K562 (cell line): ENCODE results near the gene PDE1C. TPM values are rescaled to one million over a fixed set of nuclear protein-coding genes. Genes with fewer than 3 reads are reported as not detected.
A peak's percentile ranks its signal among the peaks of the same experiment; 100 is the strongest.

Source experiments
- ATAC-seq: fragments of 200-7000 bp; cut with Tn5 transposase; 3 replicates; pipeline ENCODE4 v1.9.1; 2020; ENCODE audit warnings: moderate library complexity
- BruUV-seq: library from RNA; stranded (reverse); fragments of 400-500 nt; replicated peaks from 2 replicates; lab custom pipeline; 2021; lab: Mats Ljungman, UMichigan
- CTCF ChIA-PET: fragments of 300-600 bp; formaldehyde crosslinking; extraction: SDS; loops from one replicate; lab custom pipeline; 2021; ENCODE audit warnings: low intra/inter-chr PET ratio; lab: Yijun Ruan, JAX
- POLR2A ChIA-PET: fragments of 300-600, 350-650 bp; sonication (Branson Sonifier 250); formaldehyde crosslinking; extraction: SDS; loops from one replicate; lab custom pipeline; 2021; ENCODE audit warnings: antibody characterized with exemption, inconsistent platforms; lab: Yijun Ruan, JAX
- DNase-seq, 4 experiments: peaks; one replicate each; pipeline versions ENCODE4 v3.0.0 to v3.0.0-alpha.2; 2011 to 2018; ENCODE audit warnings: low spot score in 3 of 4, mixed read lengths in 3 of 4; ENCODE audit errors: extremely low read depth in 1 of 4
- FAIRE-seq: peaks from 2 replicates; lab custom pipeline; 2011; peaks lifted over from hg19 to GRCh38; lab: Jason Lieb, UNC
- H2AFZ ChIP-seq: 2 replicates; pipeline ENCODE4 v1.6.0; 2011; ENCODE audit warnings: low read depth, low read length, control low read depth, inconsistent platforms
- H3K27ac ChIP-seq: fragments of 200-600 bp; 3 replicates; pipeline ENCODE4 v1.8.0; 2011; ENCODE audit warnings: low read depth, mild to moderate bottlenecking, control low read depth, inconsistent platforms, low read length, moderate library complexity, mixed read lengths; ENCODE audit errors: extremely low read depth
- H3K27me3 ChIP-seq, 2 experiments: fragments of 300-600 bp in 1 of 2; 2 replicates in 1 of 2; 3 replicates in 1 of 2; pipeline versions ENCODE4 v1.6.0 to v1.8.0; 2011; ENCODE audit warnings: inconsistent platforms in 2 of 2, low read length in 2 of 2, mild to moderate bottlenecking in 1 of 2, mixed read lengths in 1 of 2, moderate library complexity in 1 of 2; ENCODE audit not compliant: control insufficient read depth in 2 of 2, insufficient read depth in 2 of 2
- H3K36me3 ChIP-seq: fragments of 300-600 bp; 3 replicates; pipeline ENCODE4 v1.8.0; 2011; ENCODE audit warnings: mild to moderate bottlenecking, low read length, inconsistent platforms; ENCODE audit not compliant: control insufficient read depth, insufficient read depth
- H3K4me1 ChIP-seq, 2 experiments: fragments of 200-600 bp in 1 of 2; replicated peaks in 1 of 2; 2 replicates in 1 of 2; 3 replicates in 1 of 2; pipeline versions ENCODE4 v1.5.1 to v1.8.0; 2011; ENCODE audit warnings: inconsistent platforms in 2 of 2, low read length in 2 of 2, mild to moderate bottlenecking in 1 of 2, mixed read lengths in 1 of 2, moderate library complexity in 1 of 2; ENCODE audit not compliant: control insufficient read depth in 2 of 2, insufficient read depth in 2 of 2
- H3K4me2 ChIP-seq: 2 replicates; pipeline ENCODE4 v1.6.1; 2011; ENCODE audit warnings: low read length, control low read depth, inconsistent platforms, mixed read lengths; ENCODE audit not compliant: insufficient read depth
- H3K4me3 ChIP-seq: fragments of 200-600 bp; sonication (generic), shearing (Covaris generic); 2 replicates; pipeline ENCODE4 v1.5.1; 2016; ENCODE audit warnings: control low read depth, inconsistent platforms
- H3K79me2 ChIP-seq: fragments of 200-600 bp; 3 replicates; pipeline ENCODE4 v1.8.0; 2011; ENCODE audit warnings: low read length, inconsistent platforms; ENCODE audit not compliant: control insufficient read depth, insufficient read depth
- H3K9ac ChIP-seq, 2 experiments: 2 replicates each; pipeline versions ENCODE4 v1.6.0 to v1.6.1; 2011; ENCODE audit warnings: low read depth in 2 of 2, low read length in 2 of 2, control low read depth in 1 of 2, inconsistent platforms in 1 of 2, mild to moderate bottlenecking in 1 of 2, mixed read lengths in 1 of 2; ENCODE audit not compliant: insufficient read depth in 1 of 2
- H3K9me1 ChIP-seq: one replicate; pipeline ENCODE4 v1.6.0; 2011; ENCODE audit warnings: inconsistent platforms, mild to moderate bottlenecking, low read length, moderate library complexity; ENCODE audit not compliant: control insufficient read depth, insufficient read depth
- H3K9me3 ChIP-seq: replicated peaks from 2 replicates; pipeline ENCODE4 v1.5.1; 2011; ENCODE audit warnings: low read depth, low read length, inconsistent platforms; ENCODE audit not compliant: control insufficient read depth, insufficient read depth
- H4K20me1 ChIP-seq: replicated peaks from 2 replicates; pipeline ENCODE4 v1.6.1; 2011; ENCODE audit warnings: low read length, inconsistent platforms, mixed read lengths; ENCODE audit not compliant: control insufficient read depth, insufficient read depth
- CTCF ChIP-seq, 3 experiments: IDR thresholded peaks in 2 of 3; conservative IDR thresholded peaks in 1 of 3; 2 replicates each; pipeline ENCODE4 v1.5.1; 2011 to 2012; ENCODE audit warnings: low read length in 3 of 3, mild to moderate bottlenecking in 3 of 3, control low read depth in 2 of 3, improper control_type of control experiment in 1 of 3, inconsistent platforms in 1 of 3, low read depth in 1 of 3, mixed read lengths in 1 of 3, moderate library complexity in 1 of 3; ENCODE audit not compliant: insufficient read depth in 2 of 3
- GTF3C2 ChIP-seq: IDR thresholded peaks from 3 replicates; pipeline ENCODE4 v1.6.1; 2011; ENCODE audit warnings: borderline replicate concordance, mild to moderate bottlenecking, moderate library complexity; ENCODE audit not compliant: insufficient read length; ENCODE audit errors: extremely low read depth
- PHF8 ChIP-seq: fragments of 200-600 bp; sonication (generic); IDR thresholded peaks from 2 replicates; pipeline ENCODE4 v1.6.1; 2012; ENCODE audit warnings: mixed run types, mild to moderate bottlenecking, inconsistent platforms, low read length, moderate library complexity, borderline replicate concordance
- RAD21 ChIP-seq, 2 experiments: fragments of 250-450 bp in 1 of 2; fragments of 450-650 bp in 1 of 2; sonication (Bioruptor Pico) in 1 of 2; formaldehyde crosslinking in 1 of 2; IDR thresholded peaks in 1 of 2; conservative IDR thresholded peaks in 1 of 2; 2 replicates each; pipeline versions ENCODE4 v1.4.0 to v1.8.0; 2020 to 2022; ENCODE audit warnings: mild to moderate bottlenecking in 2 of 2, moderate library complexity in 1 of 2
- SMC3 ChIP-seq: conservative IDR thresholded peaks from 2 replicates; pipeline ENCODE4 v1.6.1; 2011; ENCODE audit warnings: low read depth, low read length, improper control_type of control experiment; ENCODE audit not compliant: insufficient read depth
- YY1 ChIP-seq, 3 experiments: IDR thresholded peaks; 2 replicates each; pipeline ENCODE4 v1.6.1; 2011; ENCODE audit warnings: low read length in 2 of 3, mild to moderate bottlenecking in 2 of 3, moderate library complexity in 2 of 3, borderline replicate concordance in 1 of 3, control low read depth in 1 of 3, low read depth in 1 of 3; ENCODE audit not compliant: insufficient read depth in 3 of 3, insufficient replicate concordance in 2 of 3, control insufficient read depth in 1 of 3, insufficient read length in 1 of 3; ENCODE audit errors: extremely low read depth in 1 of 3
- ZNF316 ChIP-seq: fragments of 450-650 bp; IDR thresholded peaks from 2 replicates; pipeline ENCODE4 v1.6.1; 2016
- WGBS: fragments of 100-300 bp; shearing (Covaris generic); methylation state at CpG from one replicate; pipeline ENCODE4 v1.1.6; 2016; ENCODE audit warnings: low coverage, mixed read lengths; ENCODE audit not compliant: insufficient coverage; ENCODE audit errors: missing lambda C conversion rate; 5-methylcytosine and 5-hydroxymethylcytosine counted together
- in situ Hi-C: fragments of 300-500 bp; cut with MboI; formaldehyde crosslinking; loops from 4 replicates; pipeline ENCODE4 v1.15.0; 2018; ENCODE audit warnings: inconsistent platforms, mixed read lengths
- intact Hi-C: fragments of 100-400 bp; cut with micrococcal nuclease; formaldehyde crosslinking; loops from 2 replicates; pipeline ENCODE4 v1.14.2; 2022
- polyA plus RNA-seq, 8 experiments: library from polyadenylated mRNA; depleted of rRNA in 4 of 8; stranded (reverse) in 5 of 8; unstranded in 3 of 8; fragments of >200 nt; fragmentation: Nextera tagmentation in 2 of 8; fragmentation: Illumina TruSeq in 1 of 8; extraction: Ambion mirVana in 2 of 8; extraction: Trizol in 1 of 8; gene quantifications; 2 replicates each; pipeline versions ENCODE4 v1.2.1 to v1.2.3, GENCODE V29; 2011 to 2014; ENCODE audit warnings: inconsistent platforms in 1 of 8, missing spikeins in 1 of 8
- total RNA-seq, 7 experiments: library from RNA; depleted of rRNA in 6 of 7; stranded (reverse); fragments of >200 nt in 6 of 7; fragmentation: Illumina TruSeq in 2 of 7; extraction: Trizol in 2 of 7; gene quantifications; 2 replicates each; pipeline versions ENCODE4 v1.2.1 to v1.2.3, GENCODE V29; 2011 to 2021; ENCODE audit warnings: low replicate concordance in 1 of 7

The PDE1C gene
- total and polyA plus RNA-seq, 9 of the 15 experiments (the other 6 are each of a cell fraction or from before 2014, with no cell fraction given), result under 0.01 to 0.01 TPM; not detected in 7

- Histone ChIP-seq H3K4me2 (no peak overlapping the region), H3K9ac (no peak overlapping the region), H2AFZ (no peak overlapping the region), H3K9me1 (no peaks in the 10 kb centered on the region), H3K27ac (no peak overlapping the region), H3K4me3 (no peak overlapping the region), H4K20me1 (no peaks in the 10 kb centered on the region), H3K79me2 (no peaks in the 10 kb centered on the region), H3K9me3 (no peaks in the 10 kb centered on the region), H3K36me3 (no peaks in the 10 kb centered on the region), H3K4me1 (no peaks in the 10 kb centered on the region), H3K27me3 (no peaks in the 10 kb centered on the region)
- TF ChIP-seq PHF8 (no peak), ZNF316 (peak; percentile 28; the same call in 1 of the 2 replicates)
- ChIA-PET POLR2A (no interaction called here), CTCF (no interaction called here)
- BruUV-seq, result no TSS peak
- intact Hi-C loops (no loop called here), in situ Hi-C loops (no loop called here)
- 4% methylated on average over 5 of the region's 5 CpGs for WGBS
- DNase-seq (no peak), FAIRE-seq (no peak), ATAC-seq (no peak)
Observed at GRCh38 chr7:32063614-32064013, 6.6 kb downstream of the PDE1C start.

GRCh38 chr7:32062150-32062549 lies 8.1 kb downstream of the PDE1C start:
- POLR2A ChIA-PET, result no interaction called here
- H3K4me1 ChIP-seq, result no peaks in the 10 kb centered on the region
- intact Hi-C loops, result no loop called here
- in situ Hi-C loops, result no loop called here
- peak; percentile 90 for ATAC-seq
- WGBS, result 1% methylated on average over 5 of the region's 5 CpGs
- no peak overlapping the region for H3K9ac ChIP-seq
- peak; percentile 40 to 61 (median 47) for DNase-seq
- H3K9me1 ChIP-seq, result no peaks in the 10 kb centered on the region
- H3K27ac ChIP-seq, result no peak overlapping the region
- no peak overlapping the region for H3K4me3 ChIP-seq
- no peaks in the 10 kb centered on the region; a peak in 1 of 5 replicates for H3K27me3 ChIP-seq
- FAIRE-seq, result peak; percentile 46
- no TSS peak for BruUV-seq
- H3K4me2 ChIP-seq, result no peak overlapping the region
- no peaks in the 10 kb centered on the region for H4K20me1 ChIP-seq
- H3K9me3 ChIP-seq, result no peaks in the 10 kb centered on the region
- no peaks in the 10 kb centered on the region for H3K79me2 ChIP-seq
- CTCF ChIA-PET, result no interaction called here
- H2AFZ ChIP-seq, result no peak overlapping the region
- no peaks in the 10 kb centered on the region for H3K36me3 ChIP-seq
- TF ChIP-seq RAD21 (CRISPR knock-in tag; conservative IDR thresholded peaks at IDR 0.05 in 1 of 2, IDR thresholded peaks at IDR 0.05 in 1 of 2) (peak in 1 of 2 experiments; percentile 34; a peak in 2 of 4 replicates), GTF3C2 (no peak), SMC3 (0 out of 2 replicates have a peak, but pooled peaks have one; percentile 27), YY1 (IDR thresholded peaks at IDR 0.05; ENCODE audit: borderline replicate concordance in 1 of 3, control insufficient read depth in 1 of 3, extremely low read depth in 1 of 3, insufficient read depth in 3 of 3, insufficient read length in 1 of 3, insufficient replicate concordance in 2 of 3, low read depth in 1 of 3, low read length in 2 of 3) (peak in 2 of 3 experiments; percentile 27 to 77), CTCF (IDR thresholded peaks at IDR 0.05 in 2 of 3, conservative IDR thresholded peaks at IDR 0.05 in 1 of 3; ENCODE audit: insufficient read depth in 2 of 3, low read depth in 1 of 3, low read length in 3 of 3) (peak; percentile 52 to 71 (median 56))
